Fibroblast of skin of left biceps (primary cell): ENCODE measurements around the gene MARVELD1.
"Not testable (repeated sequence)": the region's sequence is repeated elsewhere in the genome, so short reads cannot be mapped to it uniquely, and the experiment has no call there.

Source experiments
- DNase-seq, 2 experiments: peaks; one replicate each; pipeline ENCODE4 v3.0.0-alpha.2; 2013; ENCODE audit warnings: low read depth in 2 of 2

Gene MARVELD1

DNA sequence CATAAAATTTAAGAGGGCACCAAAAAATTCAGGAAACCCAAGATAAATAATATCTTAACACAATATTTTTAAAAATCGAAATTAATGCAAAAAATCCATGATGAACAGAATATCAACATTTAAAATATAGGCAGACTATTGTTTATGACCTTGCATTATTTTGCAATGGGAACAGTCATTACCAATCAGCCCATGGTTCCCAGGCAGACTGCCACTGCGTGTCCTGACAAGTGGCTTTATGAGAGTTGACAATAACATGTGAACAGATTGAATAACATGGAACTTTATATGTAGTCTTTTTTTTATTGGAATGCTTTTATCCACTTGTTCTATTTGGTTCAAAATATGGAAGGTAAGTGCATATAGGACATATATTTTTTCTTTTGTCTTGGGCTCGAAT is 23.4 kb upstream of the MARVELD1 start:
- no peak for DNase-seq

DNA sequence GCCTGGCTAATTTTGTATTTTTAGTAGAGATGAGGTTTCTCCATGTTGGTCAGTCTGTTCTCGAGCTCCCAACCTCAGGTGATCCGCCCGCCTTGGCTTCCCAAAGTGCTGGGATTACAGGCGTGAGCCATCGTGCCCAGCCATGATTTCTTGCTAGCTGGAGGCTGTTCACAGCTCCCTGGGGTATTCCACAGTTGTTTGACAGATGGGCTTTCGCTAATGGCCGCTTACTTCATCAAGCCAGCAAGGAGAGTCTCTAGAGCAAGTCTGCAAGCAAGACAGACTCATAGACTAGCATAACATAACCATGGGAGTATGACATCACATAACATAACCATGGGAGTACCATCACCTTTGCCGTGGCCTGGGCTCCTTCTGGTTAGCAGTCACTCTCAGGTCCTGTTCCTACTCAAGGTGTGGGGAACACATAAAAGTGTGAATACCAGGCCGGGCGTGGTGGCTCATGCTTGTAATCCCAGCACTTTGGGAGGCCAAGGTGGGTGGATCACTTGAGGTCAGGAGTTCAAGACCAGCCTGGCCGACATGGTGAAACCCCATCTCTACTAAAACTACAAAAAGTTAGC is 15.4 kb upstream of the MARVELD1 start:
- DNase-seq: not testable (repeated sequence)

DNA sequence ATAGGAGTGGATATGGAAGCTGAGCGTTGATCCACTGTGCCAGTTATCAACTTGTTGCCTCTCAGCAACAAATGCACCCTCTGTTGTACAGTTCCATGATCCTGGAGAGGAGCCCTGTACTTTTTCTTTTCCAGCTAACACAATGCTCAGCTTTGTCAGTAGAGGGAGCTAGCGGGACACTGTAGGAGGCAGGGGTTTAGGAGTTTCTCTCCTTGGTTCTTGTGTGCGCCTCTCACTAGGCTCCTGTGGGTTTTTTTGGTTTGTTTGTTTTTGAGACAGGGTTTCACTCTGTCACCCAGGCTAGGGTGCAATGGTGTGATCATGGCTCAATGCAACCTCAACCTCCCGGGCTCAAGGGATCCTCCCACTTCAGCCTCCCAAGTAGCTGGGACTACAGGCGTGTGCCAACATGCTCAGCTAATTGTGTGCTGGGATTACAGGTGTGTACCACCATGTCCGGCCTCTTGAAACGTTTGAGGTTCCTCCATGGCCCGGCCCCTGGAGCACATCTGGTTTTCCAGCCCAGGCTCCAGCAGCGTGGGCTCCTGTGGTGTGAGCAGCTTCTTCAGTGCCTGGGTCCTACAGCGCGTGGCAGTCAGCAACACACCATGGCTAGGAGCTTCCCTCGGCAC is 12.0 kb upstream of the MARVELD1 start:
- peak in 1 of 2 experiments; percentile 40 for DNase-seq

DNA sequence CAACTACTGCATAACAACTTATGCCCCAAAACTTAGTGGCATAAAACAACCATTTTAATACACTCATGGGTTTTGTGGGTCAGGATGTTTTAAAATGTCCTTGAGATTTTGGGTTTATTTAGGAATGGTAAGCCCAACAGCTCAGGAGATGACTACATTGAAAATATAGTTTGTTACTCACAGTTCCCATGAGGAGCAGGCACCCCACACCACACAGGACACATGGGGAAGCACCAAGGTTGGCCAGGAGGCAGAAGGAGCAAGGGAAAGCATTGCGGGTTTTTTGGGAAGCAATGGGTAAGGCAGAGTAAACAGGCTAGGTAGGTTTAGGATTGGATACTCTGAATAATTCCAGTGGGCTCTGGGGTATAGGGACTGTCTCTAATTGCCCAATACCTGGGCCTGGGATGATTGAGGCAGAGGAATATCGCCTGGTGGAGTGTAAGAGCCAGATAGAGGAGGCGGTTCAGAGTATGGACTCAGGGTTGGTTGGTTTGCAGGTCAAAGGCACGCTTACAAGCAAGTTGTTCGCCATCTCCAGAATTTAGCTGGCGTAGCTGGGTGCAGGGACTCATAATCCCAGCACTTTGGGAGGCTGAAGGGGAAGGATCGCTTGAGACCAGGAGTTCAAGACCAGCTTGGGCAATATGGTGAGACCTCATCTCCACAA is 10.0 kb upstream of the MARVELD1 start:
- no peak for DNase-seq

DNA sequence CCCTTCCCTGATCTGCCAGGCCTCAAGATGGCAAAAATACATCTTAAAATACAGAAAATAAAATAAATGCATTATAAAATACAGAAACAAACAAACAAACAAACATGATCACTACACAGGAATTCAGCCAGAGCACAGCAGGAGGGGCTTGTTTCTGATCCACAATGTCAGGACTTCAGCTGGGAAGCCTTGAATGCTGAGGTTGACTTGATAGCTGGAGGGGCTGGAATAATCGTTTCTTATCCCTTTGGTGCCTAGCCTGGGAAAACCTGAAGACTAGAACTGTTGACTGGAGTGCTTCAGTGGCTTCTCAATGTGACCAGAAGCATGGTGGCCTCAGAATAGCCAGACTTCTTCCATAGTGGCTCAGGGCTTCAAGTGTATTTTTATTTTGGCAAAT is 9.2 kb upstream of the MARVELD1 start:
- DNase-seq: no peak

DNA sequence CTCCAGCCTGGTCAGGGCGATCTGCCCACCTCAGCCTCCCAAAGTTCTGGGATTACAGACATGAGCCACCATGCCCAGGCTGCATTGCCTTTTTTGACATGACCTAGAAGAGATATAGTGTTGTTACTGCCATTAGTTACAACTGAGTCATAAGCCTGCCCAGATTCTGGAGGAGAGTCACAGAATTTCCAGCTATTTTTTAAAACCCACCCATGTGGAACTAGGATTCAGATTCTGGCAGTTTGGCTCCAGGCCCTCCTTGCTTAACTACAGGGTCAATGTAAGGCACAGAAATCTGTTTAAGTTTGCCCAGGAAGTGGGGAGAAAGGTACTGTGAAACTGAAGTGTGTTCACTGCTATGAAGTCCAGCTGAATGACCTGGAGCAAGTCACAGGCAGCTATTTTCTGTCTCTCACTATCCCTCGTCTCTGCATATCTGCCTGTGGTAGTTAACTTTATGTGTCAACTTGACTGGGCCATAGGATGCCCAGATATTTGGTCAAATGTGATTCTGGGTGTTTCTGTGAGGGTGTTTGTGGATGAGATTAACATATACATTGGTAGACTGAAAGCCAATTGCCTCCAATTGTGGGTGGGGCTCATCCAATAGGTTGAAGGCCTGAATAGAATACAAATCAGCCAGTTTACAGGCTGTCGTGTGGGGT is 8.4 kb upstream of the MARVELD1 start:
- DNase-seq: no peak

DNA sequence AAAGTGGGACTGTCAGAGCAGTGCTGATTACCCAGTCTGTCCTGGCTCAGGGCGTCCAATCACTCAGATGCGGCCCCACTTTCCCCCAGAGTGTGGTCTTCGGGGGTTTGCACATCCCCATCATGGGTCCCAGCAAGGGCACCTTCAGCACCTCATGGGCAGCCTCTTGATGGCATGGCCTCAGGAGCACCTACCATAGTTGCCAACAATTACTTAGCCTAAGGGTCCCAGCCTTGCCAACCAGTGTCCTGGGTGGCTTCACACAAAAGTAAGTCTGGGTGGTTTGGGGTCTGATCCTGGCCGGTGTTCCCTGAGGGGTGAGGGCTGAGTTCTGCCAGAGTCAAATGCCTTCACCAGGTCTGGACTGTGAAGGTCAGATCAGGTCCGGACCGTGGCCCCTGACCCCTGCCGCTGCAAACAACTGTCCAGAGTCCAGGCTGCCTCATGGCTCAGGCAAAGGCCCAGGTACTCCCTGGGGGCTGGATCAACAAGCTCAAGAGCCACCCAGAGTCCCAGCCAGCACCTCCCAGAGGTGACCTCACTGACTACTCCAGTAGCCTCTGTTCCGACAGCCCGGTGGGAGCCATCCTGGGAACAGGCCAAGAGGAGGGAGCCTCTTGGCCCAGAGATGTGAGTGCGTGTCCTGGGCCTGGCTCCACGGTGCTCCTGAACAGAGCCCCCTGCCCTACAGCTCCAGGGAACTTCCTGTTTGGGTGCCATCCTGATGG is 6.2 kb upstream of the MARVELD1 start:
- DNase-seq: no peak

DNA sequence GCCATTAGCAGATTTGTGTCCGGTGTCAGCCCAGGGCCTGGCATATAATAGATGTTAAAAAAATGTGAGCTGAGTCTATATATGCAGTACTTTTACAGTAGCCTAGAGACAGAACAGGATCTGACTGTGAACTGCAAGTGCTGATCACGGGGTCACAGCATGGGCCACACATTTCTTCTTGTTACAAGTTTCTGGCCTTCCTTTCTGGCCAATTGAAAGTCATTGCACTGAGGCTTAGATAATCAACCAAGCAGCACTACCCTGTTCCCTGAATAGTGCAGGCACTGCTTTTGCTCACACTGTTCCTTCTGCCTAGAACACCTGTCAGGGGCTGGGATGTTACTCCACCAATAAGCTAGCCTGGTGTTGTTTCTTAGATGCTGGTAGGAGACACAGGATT is 5.4 kb upstream of the MARVELD1 start:
- DNase-seq: no peak

DNA sequence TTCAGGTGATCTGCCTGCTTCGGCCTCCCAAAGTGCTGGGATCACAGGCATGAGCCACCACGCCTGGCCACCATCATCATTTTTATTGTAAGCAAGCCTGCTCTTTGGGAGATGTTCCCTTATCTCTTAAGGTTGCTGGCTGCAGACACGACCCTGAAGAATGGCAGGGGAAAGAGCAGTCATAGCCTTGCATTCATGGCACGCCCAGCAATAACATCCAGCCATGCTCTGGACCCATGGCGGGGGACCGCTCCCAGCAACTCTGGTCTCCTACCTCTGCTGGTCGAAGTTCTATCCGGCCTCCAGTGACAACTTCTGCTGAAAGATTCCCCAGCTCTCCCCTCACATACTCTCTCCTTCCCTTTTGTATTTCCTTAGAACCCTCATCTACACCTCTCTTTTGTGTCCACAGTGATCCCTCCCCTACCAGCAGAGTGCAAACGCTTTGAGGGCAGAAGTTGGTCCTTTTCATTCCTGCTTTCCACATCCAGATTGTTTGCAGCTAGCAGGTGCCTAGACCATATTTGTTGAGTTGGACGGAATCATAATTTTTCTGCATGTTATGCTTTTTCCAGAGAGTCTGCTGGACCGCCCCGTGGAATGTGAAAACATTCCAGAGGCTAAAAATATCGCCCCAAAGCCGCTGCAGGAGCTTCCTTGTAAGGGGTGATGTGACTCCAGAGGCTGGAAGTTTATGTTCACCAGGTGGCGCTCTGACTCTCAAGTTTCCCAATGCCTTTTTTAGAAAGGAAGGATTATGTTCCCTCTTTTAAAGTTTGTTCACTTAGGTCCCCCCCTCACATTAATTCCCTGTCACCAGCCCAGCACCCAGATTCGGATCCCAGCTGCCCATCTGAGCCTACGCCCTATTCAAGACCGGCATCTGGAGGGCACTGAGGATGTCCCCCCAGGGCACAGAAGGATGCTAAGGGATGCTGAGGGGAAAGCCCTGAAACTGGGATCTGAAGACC is 4.3 kb upstream of the MARVELD1 start:
- peak; percentile 62 to 65 for DNase-seq

DNA sequence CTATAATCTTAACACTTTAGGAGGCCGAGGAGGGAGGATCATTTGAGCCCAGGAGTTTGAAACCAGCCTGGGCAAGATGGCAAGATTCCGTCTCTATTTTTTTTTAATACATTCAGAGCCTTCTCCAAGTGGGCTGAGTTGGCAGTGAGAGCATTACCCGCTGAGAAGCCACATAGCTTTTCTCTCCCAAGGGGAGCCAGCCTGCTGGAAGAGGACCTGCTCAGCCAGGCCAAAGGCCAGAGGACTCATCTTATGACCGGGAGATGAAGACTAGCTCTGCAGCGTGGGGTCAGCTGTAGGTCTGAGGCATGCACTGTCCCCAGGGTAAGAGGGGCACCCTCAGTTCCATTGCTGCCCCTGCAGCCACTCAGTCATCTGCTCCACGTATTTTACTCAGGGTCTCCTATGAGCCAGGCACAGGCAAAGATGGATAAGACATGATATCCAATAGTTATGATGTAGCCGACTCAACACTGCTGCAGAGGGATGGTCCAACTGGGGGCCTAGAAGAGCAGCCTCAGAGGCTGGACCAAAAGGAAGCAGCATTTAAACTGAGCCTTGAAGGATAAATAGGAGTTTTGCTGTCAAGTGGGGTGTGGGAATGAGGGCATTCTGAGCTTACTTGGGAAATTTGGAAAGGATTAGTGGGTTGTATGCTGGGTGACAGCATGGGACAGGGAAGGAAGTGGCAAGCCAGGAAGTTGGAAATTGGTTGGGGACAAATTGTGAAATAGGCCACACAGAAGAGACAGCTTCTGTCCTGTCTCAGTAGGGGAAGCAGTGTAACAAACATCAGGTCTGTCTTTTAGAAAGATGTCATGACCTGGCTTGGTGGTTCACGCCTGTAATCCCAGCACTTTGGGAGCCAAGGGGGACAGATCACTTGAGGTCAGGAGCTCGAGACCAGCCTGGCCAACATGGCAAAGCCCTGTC is 1.6 kb upstream of the MARVELD1 start:
- DNase-seq: no peak

DNA sequence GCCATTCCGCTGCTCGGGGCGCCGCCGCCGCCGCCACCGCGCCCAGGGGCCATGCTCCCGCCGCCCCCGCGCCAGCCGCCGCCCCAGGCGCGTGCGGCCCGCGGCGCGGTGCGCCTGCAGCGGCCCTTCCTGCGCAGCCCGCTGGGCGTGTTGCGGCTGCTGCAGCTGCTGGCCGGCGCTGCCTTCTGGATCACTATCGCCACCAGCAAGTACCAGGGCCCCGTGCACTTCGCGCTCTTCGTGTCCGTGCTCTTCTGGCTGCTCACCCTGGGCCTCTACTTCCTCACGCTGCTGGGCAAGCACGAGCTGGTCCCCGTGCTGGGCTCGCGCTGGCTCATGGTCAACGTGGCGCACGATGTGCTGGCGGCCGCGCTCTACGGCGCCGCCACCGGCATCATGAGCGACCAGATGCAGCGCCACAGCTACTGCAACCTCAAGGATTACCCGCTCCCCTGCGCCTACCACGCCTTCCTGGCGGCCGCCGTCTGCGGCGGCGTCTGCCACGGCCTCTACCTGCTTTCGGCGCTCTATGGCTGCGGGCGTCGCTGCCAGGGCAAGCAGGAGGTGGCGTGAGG is 383 bp downstream of the MARVELD1 start:
- no peak for DNase-seq

DNA sequence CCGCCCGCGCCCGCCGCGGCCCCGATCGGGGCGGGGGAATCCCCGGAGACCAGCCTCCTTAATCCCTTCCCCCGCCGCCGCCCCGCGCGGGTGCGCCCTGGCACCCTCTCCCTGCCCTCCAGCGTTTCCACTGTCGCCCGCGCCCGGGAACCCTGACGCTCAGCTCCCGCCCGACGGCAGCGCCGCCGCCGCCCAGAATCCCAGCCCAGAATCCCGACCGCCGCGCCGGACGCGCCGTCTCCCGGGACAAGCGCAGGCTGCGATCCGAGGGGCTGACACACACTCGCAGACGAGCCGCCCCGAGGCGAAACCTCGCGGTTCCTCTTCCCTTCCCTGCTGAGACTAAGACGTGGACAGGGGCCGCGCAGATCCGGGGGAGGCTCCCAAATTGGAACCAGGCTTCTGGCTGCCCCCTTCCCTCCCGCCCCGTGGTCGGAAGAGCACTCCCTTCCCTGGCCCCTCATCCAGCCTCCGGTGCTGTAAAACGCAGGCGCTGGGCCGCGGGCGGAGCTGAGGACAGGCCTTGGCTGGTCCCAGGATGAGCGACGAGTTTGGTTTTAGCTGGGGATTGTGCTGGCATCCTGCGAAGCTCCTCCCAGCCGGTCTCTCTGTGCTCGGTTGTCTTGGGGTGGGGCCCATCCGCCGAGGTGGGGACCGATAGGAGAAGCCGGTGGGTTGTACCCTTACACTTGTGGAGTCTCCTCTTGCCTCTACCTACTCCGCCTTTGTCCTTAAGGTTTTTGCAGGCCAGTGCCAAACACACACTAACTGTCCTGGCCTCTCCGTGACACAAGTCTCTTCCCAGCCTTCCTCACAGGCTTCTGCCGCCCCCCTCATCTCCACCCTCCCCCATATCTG is 1.1 kb downstream of the MARVELD1 start:
- peak; percentile 42 to 49 for DNase-seq

DNA sequence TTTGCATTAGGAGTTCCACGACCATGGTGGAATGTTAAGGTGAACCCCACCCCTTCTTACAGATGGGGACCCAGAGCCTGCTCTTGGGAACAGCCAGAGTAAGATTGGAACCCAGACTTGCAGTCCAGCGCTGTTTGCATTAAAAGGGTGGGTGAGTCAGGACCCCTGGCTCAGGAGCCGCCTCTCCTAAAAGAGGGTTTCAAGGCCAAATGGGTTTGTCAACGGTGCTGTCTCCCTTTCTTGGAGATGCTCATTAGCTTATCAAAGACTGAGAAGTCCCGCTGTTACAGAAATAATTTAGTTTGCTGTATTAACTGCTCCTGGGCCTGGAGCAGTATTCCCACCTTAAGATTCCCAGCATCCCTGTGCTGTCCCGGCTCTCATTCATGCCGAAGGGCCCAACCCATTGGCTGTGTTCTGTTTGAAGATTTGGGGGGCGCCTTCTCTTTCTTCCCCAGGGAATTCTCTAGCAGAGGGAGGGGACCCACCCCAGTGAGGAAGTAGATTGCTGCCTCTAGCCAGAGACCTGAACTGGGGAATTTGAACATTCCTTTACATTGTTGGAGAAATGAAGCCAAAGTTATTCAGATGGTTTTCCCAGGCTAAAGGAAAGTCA is 1.8 kb downstream of the MARVELD1 start:
- no peak for DNase-seq

DNA sequence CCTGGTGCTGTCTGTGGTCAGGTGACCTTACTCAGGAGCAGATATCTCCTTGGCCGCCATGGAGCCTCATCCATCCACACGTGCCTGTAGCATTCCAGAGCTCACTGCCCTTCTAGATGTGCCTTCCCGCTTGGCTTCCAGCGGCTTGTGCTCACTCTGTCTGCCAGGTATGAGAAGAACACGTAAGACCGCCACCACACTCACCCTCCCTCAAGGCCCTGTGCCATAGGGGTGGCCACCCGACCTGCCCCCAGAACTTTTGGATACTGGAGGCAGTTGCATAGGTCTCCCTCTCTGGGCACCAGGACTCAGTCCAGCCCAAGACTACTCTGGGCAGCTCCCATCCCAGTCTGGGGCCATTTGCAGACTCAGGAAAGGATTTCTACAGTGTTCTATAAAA is 4.1 kb downstream of the MARVELD1 start:
- no peak for DNase-seq

DNA sequence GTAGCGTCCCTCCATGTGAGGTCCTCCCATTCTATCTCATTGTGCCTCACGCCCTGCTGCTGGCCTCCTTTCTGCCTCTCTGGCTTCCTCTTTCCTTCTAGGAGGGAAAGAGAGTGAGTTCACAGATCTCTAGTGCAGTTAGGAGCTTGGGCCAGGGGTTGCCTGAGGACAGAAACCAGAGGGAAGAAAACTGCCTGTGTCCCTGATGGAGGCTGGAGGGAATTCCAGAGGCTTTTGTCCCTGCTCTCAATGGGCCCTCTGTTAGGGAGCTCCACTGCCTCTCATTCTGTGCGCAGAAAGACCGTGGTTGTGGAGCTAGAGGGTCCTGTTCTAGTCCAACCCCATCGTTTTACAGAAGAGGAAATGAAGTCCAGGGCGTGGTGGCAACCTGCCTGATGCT is 4.6 kb downstream of the MARVELD1 start:
- no peak for DNase-seq

DNA sequence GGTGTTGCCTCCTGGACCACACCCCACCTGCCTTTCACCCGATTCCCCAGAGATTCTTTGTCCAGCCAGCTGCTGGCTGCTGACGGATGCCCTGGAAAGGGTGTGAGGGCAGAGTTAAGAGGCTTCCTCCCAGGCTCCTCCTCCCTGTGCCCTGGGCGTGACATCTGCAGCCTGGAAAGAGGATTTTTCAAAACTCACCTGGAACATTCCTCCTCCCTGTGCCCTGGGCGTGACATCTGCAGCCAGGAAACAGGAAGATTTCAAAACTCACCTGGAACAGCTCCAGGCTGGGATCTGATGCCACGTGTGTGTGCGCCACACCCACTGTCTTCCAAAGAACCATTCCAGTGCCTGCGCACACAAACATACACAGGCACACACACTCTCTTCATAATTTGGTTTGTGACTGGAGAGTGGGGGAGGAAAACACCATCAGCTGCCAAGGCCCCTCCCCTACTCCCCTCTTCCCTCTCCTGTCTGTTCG is 5.2 kb downstream of the MARVELD1 start:
- DNase-seq: no peak

DNA sequence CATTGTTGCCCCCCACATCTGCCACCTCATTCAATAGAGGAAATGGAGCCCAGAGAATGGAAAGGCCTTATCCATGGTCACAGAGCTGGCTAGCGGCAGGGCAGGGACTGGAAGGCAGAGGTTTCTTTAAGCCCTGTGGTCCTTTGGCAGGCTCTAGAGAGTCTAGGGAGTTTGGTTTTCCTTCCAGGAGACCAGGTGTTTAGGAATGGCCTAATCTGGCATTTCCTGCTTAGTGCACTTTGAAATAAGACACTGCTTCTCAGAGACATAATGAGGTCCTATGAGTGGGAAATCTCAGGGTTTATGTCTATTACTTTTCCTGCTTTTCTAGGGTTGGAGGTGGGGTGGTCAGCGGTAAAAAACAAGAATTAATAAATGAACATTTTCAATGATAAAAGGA is 6.1 kb downstream of the MARVELD1 start:
- no peak for DNase-seq
